HG03103 (cell line): ENCODE results near the gene FOXO3.
"Not testable (repeated sequence)": the region's sequence is repeated elsewhere in the genome, so short reads cannot be mapped to it uniquely, and the experiment has no call there.

ENCODE experiments used
- ATAC-seq: cut with Tn5 transposase; IDR thresholded peaks from one replicate; pipeline ENCODE4 v1.9.1; 2021; ENCODE audit warnings: low read depth; ENCODE audit not compliant: unreplicated experiment

FOXO3 gene

GRCh38 chr6:108677357-108677756, 116.6 kb downstream of the FOXO3 start:
- ATAC-seq = no peak

GRCh38 chr6:108677894-108678293, 117.2 kb downstream of the FOXO3 start:
- no peak for ATAC-seq

GRCh38 chr6:108680314-108680713, 119.6 kb downstream of the FOXO3 start:
- not testable (repeated sequence) for ATAC-seq

- not testable (repeated sequence) for ATAC-seq
Observed at GRCh38 chr6:108681721-108682120, 121.0 kb downstream of the FOXO3 start.

GRCh38 chr6:108682383-108683119, 121.8 kb downstream of the FOXO3 start:
- ATAC-seq = not testable (repeated sequence)

GRCh38 chr6:108683976-108684375, 123.3 kb downstream of the FOXO3 start:
- ATAC-seq = not testable (repeated sequence)

GRCh38 chr6:108684771-108685329, 124.1 kb downstream of the FOXO3 start:
- no peak for ATAC-seq

- ATAC-seq = no peak
Observed at GRCh38 chr6:108685970-108686369, 125.3 kb downstream of the FOXO3 start.

- ATAC-seq = no peak
Observed at GRCh38 chr6:108686896-108687295, 126.2 kb downstream of the FOXO3 start.

GRCh38 chr6:108687921-108688320, 127.2 kb downstream of the FOXO3 start:
- ATAC-seq = no peak

GRCh38 chr6:108689272-108690161, 128.8 kb downstream of the FOXO3 start:
- no peak for ATAC-seq

- no peak for ATAC-seq
Observed at GRCh38 chr6:108690326-108691049, 129.8 kb downstream of the FOXO3 start.

- ATAC-seq = no peak
Observed at GRCh38 chr6:108693430-108694154, 132.9 kb downstream of the FOXO3 start.

- no peak for ATAC-seq
Observed at GRCh38 chr6:108694816-108695215, 134.1 kb downstream of the FOXO3 start.

GRCh38 chr6:108697561-108698161, 136.9 kb downstream of the FOXO3 start:
- ATAC-seq = no peak

- no peak for ATAC-seq
Observed at GRCh38 chr6:108698593-108699289, 138.0 kb downstream of the FOXO3 start.

GRCh38 chr6:108699290-108700041, 138.7 kb downstream of the FOXO3 start:
- no peak for ATAC-seq

- ATAC-seq = no peak
Observed at GRCh38 chr6:108702106-108702851, 141.6 kb downstream of the FOXO3 start.
